Fibroblast of skin of abdomen (primary cell): ENCODE measurements around the gene HOXA11.

ENCODE experiments used
- DNase-seq: peaks from one replicate; pipeline ENCODE4 v3.0.0-alpha.2; 2013

Gene HOXA11

GRCh38 chr7:27131390-27131819 lies 53.6 kb downstream of the HOXA11 start:
- no peak for DNase-seq
